Osteoblast (primary cell): ENCODE results near the gene SPAG16. TPM values are rescaled to one million over a fixed set of nuclear protein-coding genes. Genes with fewer than 3 reads are reported as not detected.

Experiments
- DNase-seq: peaks from one replicate; pipeline ENCODE4 v3.0.0; 2011; ENCODE audit warnings: low spot score, mixed read lengths; ENCODE audit not compliant: insufficient read length; ENCODE audit errors: missing footprints
- H2AFZ ChIP-seq: 2 replicates; pipeline ENCODE4 v1.6.0; 2011; ENCODE audit warnings: mild to moderate bottlenecking, low read length
- H3K27ac ChIP-seq: 2 replicates; pipeline ENCODE4 v1.5.1; 2011; ENCODE audit warnings: mild to moderate bottlenecking, low read depth, low read length, moderate library complexity
- H3K27me3 ChIP-seq: 2 replicates; pipeline ENCODE4 v1.6.0; 2012; ENCODE audit warnings: mild to moderate bottlenecking, control low read depth, inconsistent platforms, low read length, moderate library complexity; ENCODE audit not compliant: insufficient read depth
- H3K36me3 ChIP-seq: 2 replicates; pipeline ENCODE4 v1.5.1; 2011; ENCODE audit warnings: mild to moderate bottlenecking, low read length, control low read depth, moderate library complexity; ENCODE audit not compliant: insufficient read depth
- H3K4me1 ChIP-seq: 2 replicates; pipeline ENCODE4 v1.5.1; 2011; ENCODE audit warnings: mild to moderate bottlenecking, low read length, control low read depth, moderate library complexity; ENCODE audit not compliant: insufficient read depth
- H3K4me2 ChIP-seq: 2 replicates; pipeline ENCODE4 v1.6.0; 2011; ENCODE audit warnings: mild to moderate bottlenecking, low read length; ENCODE audit not compliant: insufficient read depth
- H3K4me3 ChIP-seq: fragments of 200-600 bp; sonication (generic); 3 replicates; pipeline ENCODE4 v1.5.1; 2012; ENCODE audit warnings: mild to moderate bottlenecking, low read length, inconsistent platforms; ENCODE audit not compliant: insufficient read depth
- H3K79me2 ChIP-seq: 2 replicates; pipeline ENCODE4 v1.6.0; 2012; ENCODE audit warnings: mild to moderate bottlenecking, low read length, control low read depth, inconsistent platforms; ENCODE audit not compliant: insufficient read depth
- H3K9me3 ChIP-seq: 2 replicates; pipeline ENCODE4 v1.5.1; 2011; ENCODE audit warnings: low read depth, low read length, control low read depth
- H4K20me1 ChIP-seq: 2 replicates; pipeline ENCODE4 v1.6.0; 2012; ENCODE audit warnings: mild to moderate bottlenecking, low read length, control low read depth; ENCODE audit not compliant: insufficient read depth
- total RNA-seq: library from RNA; depleted of rRNA; stranded (reverse); fragments of >200 nt; gene quantifications from 2 replicates; pipeline ENCODE4 v1.2.3, GENCODE V29; 2012
- TF ChIP-seq, protein P1 (sequence below): IDR thresholded peaks from 2 replicates; pipeline ENCODE4 v1.5.1; 2011; ENCODE audit warnings: mild to moderate bottlenecking, low read depth, low read length, moderate library complexity; ENCODE audit errors: extremely low read depth

Gene SPAG16
- total RNA-seq, 1 donor, result 47.8 TPM

DNA sequence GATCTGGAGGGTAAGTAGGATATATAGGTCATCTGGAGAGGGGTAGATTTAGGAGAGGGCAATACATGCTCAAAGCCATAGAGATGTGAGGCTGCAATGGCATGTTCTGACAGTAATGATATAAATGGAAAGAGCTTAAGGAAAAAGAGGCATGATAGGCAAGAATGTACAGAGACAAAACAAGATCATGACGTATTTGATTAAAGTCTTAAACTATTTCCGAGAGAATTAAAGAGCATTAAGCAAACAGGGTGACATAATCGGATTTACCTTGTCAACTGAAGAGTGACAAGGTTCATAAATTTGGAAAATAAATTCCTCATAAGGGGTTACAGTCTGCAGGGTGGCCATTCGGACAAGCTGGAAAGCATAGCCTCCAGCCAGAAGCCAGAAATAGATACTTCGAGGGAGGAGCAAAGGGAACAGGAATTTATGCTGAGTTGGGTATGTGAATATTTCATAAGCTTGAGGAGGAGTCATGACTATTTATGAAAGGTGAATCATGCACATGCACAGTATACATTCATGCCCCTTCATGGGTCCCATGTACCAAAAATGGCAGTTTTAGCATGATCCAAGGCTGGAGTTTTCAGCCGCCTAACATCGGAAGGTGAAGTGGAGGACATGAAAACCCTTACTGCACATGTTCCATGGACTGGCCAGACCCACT lies 730.4 kb downstream of the SPAG16 start:
- no peak overlapping the region for H3K4me3 ChIP-seq
- H3K27ac ChIP-seq, result no peak overlapping the region
- H3K79me2 ChIP-seq, result no peaks in the 10 kb centered on the region
- no peaks in the 10 kb centered on the region for H3K36me3 ChIP-seq
- no peak overlapping the region for H2AFZ ChIP-seq
- peaks cover 12% of the 10 kb centered on the region for H3K4me1 ChIP-seq
- H4K20me1 ChIP-seq, result no peaks in the 10 kb centered on the region
- TF ChIP-seq, protein P1, sequence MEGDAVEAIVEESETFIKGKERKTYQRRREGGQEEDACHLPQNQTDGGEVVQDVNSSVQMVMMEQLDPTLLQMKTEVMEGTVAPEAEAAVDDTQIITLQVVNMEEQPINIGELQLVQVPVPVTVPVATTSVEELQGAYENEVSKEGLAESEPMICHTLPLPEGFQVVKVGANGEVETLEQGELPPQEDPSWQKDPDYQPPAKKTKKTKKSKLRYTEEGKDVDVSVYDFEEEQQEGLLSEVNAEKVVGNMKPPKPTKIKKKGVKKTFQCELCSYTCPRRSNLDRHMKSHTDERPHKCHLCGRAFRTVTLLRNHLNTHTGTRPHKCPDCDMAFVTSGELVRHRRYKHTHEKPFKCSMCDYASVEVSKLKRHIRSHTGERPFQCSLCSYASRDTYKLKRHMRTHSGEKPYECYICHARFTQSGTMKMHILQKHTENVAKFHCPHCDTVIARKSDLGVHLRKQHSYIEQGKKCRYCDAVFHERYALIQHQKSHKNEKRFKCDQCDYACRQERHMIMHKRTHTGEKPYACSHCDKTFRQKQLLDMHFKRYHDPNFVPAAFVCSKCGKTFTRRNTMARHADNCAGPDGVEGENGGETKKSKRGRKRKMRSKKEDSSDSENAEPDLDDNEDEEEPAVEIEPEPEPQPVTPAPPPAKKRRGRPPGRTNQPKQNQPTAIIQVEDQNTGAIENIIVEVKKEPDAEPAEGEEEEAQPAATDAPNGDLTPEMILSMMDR, result no peak
- H3K4me2 ChIP-seq, result no peak overlapping the region
- H3K27me3 ChIP-seq, result no peaks in the 10 kb centered on the region
- peak; percentile 18 for DNase-seq
- H3K9me3 ChIP-seq, result no peaks in the 10 kb centered on the region

DNA sequence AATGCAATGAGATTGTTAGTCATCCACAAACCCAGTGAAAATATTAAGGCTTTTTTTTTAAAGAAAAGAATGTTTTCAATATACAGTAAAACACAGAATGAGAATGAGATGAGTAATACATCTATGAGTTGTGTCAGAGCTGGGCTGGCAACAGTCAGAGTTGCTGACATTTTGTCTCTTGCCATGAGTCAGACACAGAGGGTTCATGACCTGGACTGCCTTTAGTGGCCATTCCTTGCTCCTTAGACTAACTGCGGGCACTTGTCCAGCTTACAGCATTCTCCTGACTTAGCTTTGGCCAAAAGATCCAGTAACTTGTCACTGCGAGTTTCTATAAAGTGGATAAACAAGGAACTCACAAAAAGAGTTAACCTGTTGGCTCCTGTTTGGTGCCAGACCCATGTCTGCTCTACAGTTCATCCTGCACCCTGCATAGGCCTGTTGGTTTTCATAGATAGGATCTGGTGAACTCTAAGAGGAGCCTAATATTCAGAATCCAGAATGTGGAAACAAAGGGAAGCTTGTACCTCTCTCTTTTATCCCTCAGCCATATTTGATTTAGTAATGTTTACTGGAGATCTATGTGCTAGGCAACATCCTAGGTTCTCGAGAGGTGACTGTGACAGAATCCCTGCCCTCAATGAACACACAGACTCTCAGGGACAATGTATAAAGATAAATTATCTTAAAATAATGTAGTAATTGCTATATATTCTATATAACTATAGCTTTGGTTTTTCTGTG lies 735.1 kb downstream of the SPAG16 start:
- Histone ChIP-seq H3K27ac (peak overlapping the region; percentile 52), H4K20me1 (no peaks in the 10 kb centered on the region), H3K4me2 (peak overlapping the region; percentile 50), H2AFZ (peak overlapping the region; percentile 67), H3K36me3 (no peaks in the 10 kb centered on the region), H3K27me3 (no peaks in the 10 kb centered on the region), H3K4me3 (no peak overlapping the region), H3K9me3 (no peaks in the 10 kb centered on the region), H3K4me1 (peaks cover 16% of the 10 kb centered on the region), H3K79me2 (no peaks in the 10 kb centered on the region)
- TF ChIP-seq, protein P1, result no peak
- DNase-seq, result peak; percentile 76

DNA sequence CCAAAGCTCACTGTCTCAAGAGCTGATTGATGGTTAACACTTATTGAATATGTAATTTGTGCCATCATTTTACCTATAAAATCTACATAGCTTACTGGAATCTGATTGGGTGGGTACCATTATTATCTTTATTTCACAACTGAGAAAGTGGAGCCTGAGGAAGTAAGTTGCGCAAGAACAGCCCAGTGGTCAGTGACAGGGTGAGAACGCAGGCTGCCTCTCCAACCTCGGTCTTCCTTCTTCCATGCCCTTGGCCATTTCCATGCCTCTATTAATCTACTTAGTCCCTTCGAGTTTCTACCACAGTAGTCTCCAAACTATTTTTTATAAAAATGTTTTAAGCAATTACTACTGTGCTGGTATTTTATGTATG lies 735.7 kb downstream of the SPAG16 start:
- H3K4me3 ChIP-seq, result no peak overlapping the region
- no peaks in the 10 kb centered on the region for H3K79me2 ChIP-seq
- DNase-seq, result no peak
- no peaks in the 10 kb centered on the region for H3K27me3 ChIP-seq
- H2AFZ ChIP-seq, result peak overlapping the region; percentile 67
- H4K20me1 ChIP-seq, result no peaks in the 10 kb centered on the region
- H3K4me1 ChIP-seq, result peaks cover 16% of the 10 kb centered on the region
- H3K27ac ChIP-seq, result peak overlapping the region; percentile 52
- TF ChIP-seq, protein P1, result no peak
- H3K36me3 ChIP-seq, result no peaks in the 10 kb centered on the region
- no peak overlapping the region for H3K4me2 ChIP-seq
- no peaks in the 10 kb centered on the region for H3K9me3 ChIP-seq

DNA sequence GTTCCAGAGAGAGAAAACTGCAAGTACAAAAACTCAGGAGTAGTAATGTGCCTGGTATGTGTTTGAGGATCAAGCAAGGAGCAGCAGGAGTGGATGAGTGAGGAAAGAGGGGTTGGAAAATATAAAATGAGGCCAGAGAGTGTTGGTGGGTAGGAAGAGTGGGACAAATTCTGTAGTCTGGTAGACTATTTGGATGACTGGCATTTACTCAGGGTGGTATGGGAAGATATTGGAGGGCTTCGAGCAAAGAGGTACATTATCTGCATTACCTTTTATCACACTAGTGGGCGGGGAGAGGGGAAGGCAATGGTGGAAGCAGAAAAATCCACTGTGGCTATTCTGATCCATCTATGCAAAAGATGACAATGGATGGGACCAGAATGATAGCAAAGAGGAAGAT lies 744.9 kb downstream of the SPAG16 start:
- Histone ChIP-seq H2AFZ (no peak overlapping the region), H3K27ac (no peak overlapping the region), H3K4me3 (no peak overlapping the region), H3K27me3 (no peaks in the 10 kb centered on the region), H3K4me2 (no peak overlapping the region), H3K79me2 (no peaks in the 10 kb centered on the region), H4K20me1 (no peaks in the 10 kb centered on the region), H3K4me1 (no peaks in the 10 kb centered on the region), H3K9me3 (no peaks in the 10 kb centered on the region), H3K36me3 (no peaks in the 10 kb centered on the region)
- DNase-seq, result no peak
- TF ChIP-seq, protein P1, result no peak
